ENCODE results near the gene ATXN10. TPM values are rescaled to one million over a fixed set of nuclear protein-coding genes. Genes with fewer than 3 reads are reported as not detected.

The ATXN10 gene
- total RNA-seq, 1 experiment from 2014 or later: 210 TPM

- Histone ChIP-seq H3K27ac (ENCODE audit: low read length) (peak overlapping the region; percentile 89), H3K4me2 (ENCODE audit: low read depth, low read length, poor library complexity, severe bottlenecking) (peak overlapping the region; percentile 59), H3K4me1 (ENCODE audit: low read length) (peaks cover 90% of the 10 kb centered on the region), H3K36me3 (ENCODE audit: insufficient read depth, low read length) (no peaks in the 10 kb centered on the region), H3K27me3 (ENCODE audit: low read length) (no peaks in the 10 kb centered on the region), H4K20me1 (ENCODE audit: insufficient read depth, low read depth, low read length) (no peaks in the 10 kb centered on the region), H3K9me2 (replicated peaks; ENCODE audit: insufficient read depth, low read length) (no peaks in the 10 kb centered on the region), H3K9ac (ENCODE audit: low read length) (peak overlapping the region; percentile 25), H3K79me2 (ENCODE audit: low read length) (peaks cover 69% of the 10 kb centered on the region), H3K9me3 (ENCODE audit: low read length) (no peaks in the 10 kb centered on the region), H3K4me3 (ENCODE audit: low read length) (no peak overlapping the region), H2AFZ (ENCODE audit: low read length) (no peak overlapping the region)
- peak; percentile 45 for DNase-seq
Observed at GRCh38 chr22:45769569-45770210, 98.1 kb downstream of the ATXN10 start.

- DNase-seq: no peak
- Histone ChIP-seq H3K9me2 (replicated peaks; ENCODE audit: insufficient read depth, low read length) (no peaks in the 10 kb centered on the region), H4K20me1 (ENCODE audit: insufficient read depth, low read depth, low read length) (no peaks in the 10 kb centered on the region), H3K36me3 (ENCODE audit: insufficient read depth, low read length) (no peaks in the 10 kb centered on the region), H2AFZ (ENCODE audit: low read length) (no peak overlapping the region), H3K4me3 (ENCODE audit: low read length) (no peak overlapping the region), H3K4me1 (ENCODE audit: low read length) (peaks cover 90% of the 10 kb centered on the region), H3K9ac (ENCODE audit: low read length) (no peak overlapping the region), H3K4me2 (ENCODE audit: low read depth, low read length, poor library complexity, severe bottlenecking) (no peak overlapping the region), H3K79me2 (ENCODE audit: low read length) (peaks cover 61% of the 10 kb centered on the region), H3K27me3 (ENCODE audit: low read length) (no peaks in the 10 kb centered on the region), H3K9me3 (ENCODE audit: low read length) (no peaks in the 10 kb centered on the region), H3K27ac (ENCODE audit: low read length) (peak overlapping the region; percentile 89)
Observed at GRCh38 chr22:45770506-45770905, 98.9 kb downstream of the ATXN10 start.

GRCh38 chr22:45771057-45771456 is 99.4 kb downstream of the ATXN10 start:
- Histone ChIP-seq H2AFZ (ENCODE audit: low read length) (no peak overlapping the region), H3K36me3 (ENCODE audit: insufficient read depth, low read length) (no peaks in the 10 kb centered on the region), H3K9me2 (replicated peaks; ENCODE audit: insufficient read depth, low read length) (no peaks in the 10 kb centered on the region), H3K79me2 (ENCODE audit: low read length) (peaks cover 57% of the 10 kb centered on the region), H4K20me1 (ENCODE audit: insufficient read depth, low read depth, low read length) (no peaks in the 10 kb centered on the region), H3K9ac (ENCODE audit: low read length) (no peak overlapping the region), H3K9me3 (ENCODE audit: low read length) (no peaks in the 10 kb centered on the region), H3K4me2 (ENCODE audit: low read depth, low read length, poor library complexity, severe bottlenecking) (no peak overlapping the region), H3K27me3 (ENCODE audit: low read length) (no peaks in the 10 kb centered on the region), H3K27ac (ENCODE audit: low read length) (peak overlapping the region; percentile 89), H3K4me3 (ENCODE audit: low read length) (no peak overlapping the region), H3K4me1 (ENCODE audit: low read length) (peaks cover 90% of the 10 kb centered on the region)
- DNase-seq: no peak

- Histone ChIP-seq H3K27me3 (ENCODE audit: low read length) (no peaks in the 10 kb centered on the region), H3K9me2 (replicated peaks; ENCODE audit: insufficient read depth, low read length) (no peaks in the 10 kb centered on the region), H3K79me2 (ENCODE audit: low read length) (peaks cover 51% of the 10 kb centered on the region), H3K9ac (ENCODE audit: low read length) (peak overlapping the region; percentile 21), H2AFZ (ENCODE audit: low read length) (no peak overlapping the region), H3K9me3 (ENCODE audit: low read length) (no peaks in the 10 kb centered on the region), H3K4me3 (ENCODE audit: low read length) (no peak overlapping the region), H3K4me2 (ENCODE audit: low read depth, low read length, poor library complexity, severe bottlenecking) (peak overlapping the region; percentile 62), H3K36me3 (ENCODE audit: insufficient read depth, low read length) (no peaks in the 10 kb centered on the region), H3K27ac (ENCODE audit: low read length) (peak overlapping the region; percentile 98), H3K4me1 (ENCODE audit: low read length) (peaks cover 90% of the 10 kb centered on the region), H4K20me1 (ENCODE audit: insufficient read depth, low read depth, low read length) (no peaks in the 10 kb centered on the region)
- no peak for DNase-seq
Observed at GRCh38 chr22:45771711-45772110, 100.1 kb downstream of the ATXN10 start.

- peak overlapping the region; percentile 33 for H3K4me3 ChIP-seq (ENCODE audit: low read length)
- H3K27me3 ChIP-seq (ENCODE audit: low read length): no peaks in the 10 kb centered on the region
- no peaks in the 10 kb centered on the region for H4K20me1 ChIP-seq (ENCODE audit: insufficient read depth, low read depth, low read length)
- H2AFZ ChIP-seq (ENCODE audit: low read length): no peak overlapping the region
- H3K4me1 ChIP-seq (ENCODE audit: low read length): peaks cover 90% of the 10 kb centered on the region
- peak overlapping the region; percentile 21 for H3K9ac ChIP-seq (ENCODE audit: low read length)
- no peaks in the 10 kb centered on the region for H3K36me3 ChIP-seq (ENCODE audit: insufficient read depth, low read length)
- H3K4me2 ChIP-seq (ENCODE audit: low read depth, low read length, poor library complexity, severe bottlenecking): peak overlapping the region; percentile 62
- DNase-seq: peak; percentile 84
- H3K79me2 ChIP-seq (ENCODE audit: low read length): peaks cover 45% of the 10 kb centered on the region
- no peaks in the 10 kb centered on the region for H3K9me2 ChIP-seq (replicated peaks; ENCODE audit: insufficient read depth, low read length)
- H3K27ac ChIP-seq (ENCODE audit: low read length): peak overlapping the region; percentile 98
- no peaks in the 10 kb centered on the region for H3K9me3 ChIP-seq (ENCODE audit: low read length)
Observed at GRCh38 chr22:45772743-45773142, 101.1 kb downstream of the ATXN10 start.

GRCh38 chr22:45774001-45774670 is 102.5 kb downstream of the ATXN10 start:
- H3K9me2 ChIP-seq (replicated peaks; ENCODE audit: insufficient read depth, low read length): no peaks in the 10 kb centered on the region
- no peaks in the 10 kb centered on the region for H3K27me3 ChIP-seq (ENCODE audit: low read length)
- DNase-seq: no peak
- H3K4me2 ChIP-seq (ENCODE audit: low read depth, low read length, poor library complexity, severe bottlenecking): peak overlapping the region; percentile 67
- no peaks in the 10 kb centered on the region for H4K20me1 ChIP-seq (ENCODE audit: insufficient read depth, low read depth, low read length)
- H3K9me3 ChIP-seq (ENCODE audit: low read length): no peaks in the 10 kb centered on the region
- peaks cover 90% of the 10 kb centered on the region for H3K4me1 ChIP-seq (ENCODE audit: low read length)
- peak overlapping the region; percentile 98 for H3K27ac ChIP-seq (ENCODE audit: low read length)
- H3K4me3 ChIP-seq (ENCODE audit: low read length): no peak overlapping the region
- H2AFZ ChIP-seq (ENCODE audit: low read length): no peak overlapping the region
- H3K79me2 ChIP-seq (ENCODE audit: low read length): peaks cover 43% of the 10 kb centered on the region
- H3K36me3 ChIP-seq (ENCODE audit: insufficient read depth, low read length): 0 out of 2 replicates have a peak, but pooled peaks cover 2% of the 10 kb centered on the region
- H3K9ac ChIP-seq (ENCODE audit: low read length): peak overlapping the region; percentile 60

- peak overlapping the region; percentile 60 for H3K9ac ChIP-seq (ENCODE audit: low read length)
Observed at GRCh38 chr22:45775062-45775461, 103.4 kb downstream of the ATXN10 start.

GRCh38 chr22:45775569-45776312 is 104.1 kb downstream of the ATXN10 start:
- DNase-seq: peak; percentile 93
- Histone ChIP-seq H3K4me3 (ENCODE audit: low read length) (peak overlapping the region; percentile 47), H3K36me3 (ENCODE audit: insufficient read depth, low read length) (0 out of 2 replicates have a peak, but pooled peaks cover 4% of the 10 kb centered on the region), H3K79me2 (ENCODE audit: low read length) (peaks cover 40% of the 10 kb centered on the region), H2AFZ (ENCODE audit: low read length) (no peak overlapping the region), H4K20me1 (ENCODE audit: insufficient read depth, low read depth, low read length) (no peaks in the 10 kb centered on the region), H3K9me2 (replicated peaks; ENCODE audit: insufficient read depth, low read length) (no peaks in the 10 kb centered on the region), H3K9ac (ENCODE audit: low read length) (peak overlapping the region; percentile 60), H3K9me3 (ENCODE audit: low read length) (no peaks in the 10 kb centered on the region), H3K4me2 (ENCODE audit: low read depth, low read length, poor library complexity, severe bottlenecking) (peak overlapping the region; percentile 67), H3K4me1 (ENCODE audit: low read length) (peaks cover 87% of the 10 kb centered on the region), H3K27me3 (ENCODE audit: low read length) (no peaks in the 10 kb centered on the region), H3K27ac (ENCODE audit: low read length) (peak overlapping the region; percentile 98)

More at GRCh38 chr22:45775062-45775461, 103.4 kb downstream of the ATXN10 start:
- Histone ChIP-seq H3K36me3 (ENCODE audit: insufficient read depth, low read length) (0 out of 2 replicates have a peak, but pooled peaks cover 4% of the 10 kb centered on the region), H4K20me1 (ENCODE audit: insufficient read depth, low read depth, low read length) (no peaks in the 10 kb centered on the region), H3K4me1 (ENCODE audit: low read length) (peaks cover 87% of the 10 kb centered on the region), H3K4me3 (ENCODE audit: low read length) (peak overlapping the region; percentile 47), H3K27ac (ENCODE audit: low read length) (peak overlapping the region; percentile 98), H3K9me3 (ENCODE audit: low read length) (no peaks in the 10 kb centered on the region), H3K79me2 (ENCODE audit: low read length) (peaks cover 40% of the 10 kb centered on the region), H3K27me3 (ENCODE audit: low read length) (no peaks in the 10 kb centered on the region), H3K9me2 (replicated peaks; ENCODE audit: insufficient read depth, low read length) (no peaks in the 10 kb centered on the region), H2AFZ (ENCODE audit: low read length) (no peak overlapping the region), H3K4me2 (ENCODE audit: low read depth, low read length, poor library complexity, severe bottlenecking) (peak overlapping the region; percentile 67)
- no peak for DNase-seq
